Gastroesophageal sphincter (tissue), 4 donors: ENCODE measurements around the gene EGLN2. TPM values are rescaled to one million over a fixed set of nuclear protein-coding genes. Genes with fewer than 3 reads are reported as not detected.
"Not testable (repeated sequence)": the region's sequence is repeated elsewhere in the genome, so short reads cannot be mapped to it uniquely, and the experiment has no call there.

Source experiments
- ATAC-seq: fragments of 150-250 bp; one replicate; pipeline ENCODE4 v1.9.1; 2016; ENCODE audit warnings: mild to moderate bottlenecking, moderate library complexity
- H3K27ac ChIP-seq, 4 donors: fragments of 200-600 bp; sonication (generic) in 3 of 4; 1 replicate in 3 of 4; 2 replicates in 1 of 4; pipeline ENCODE4 v1.5.1; 2016 to 2019
- H3K27me3 ChIP-seq: fragments of 200-600 bp; sonication (generic); one replicate; pipeline ENCODE4 v1.5.1; 2019
- H3K36me3 ChIP-seq, 2 donors: fragments of 200-600 bp; sonication (generic); one replicate each; pipeline ENCODE4 v1.5.1; 2019; ENCODE audit warnings: control low read depth in 1 of 2
- H3K4me1 ChIP-seq, 3 donors: fragments of 200-600 bp; sonication (generic); 1 replicate in 2 of 3; 2 replicates in 1 of 3; pipeline ENCODE4 v1.5.1; 2016 to 2019; ENCODE audit warnings: control low read depth in 2 of 3
- H3K4me3 ChIP-seq, 2 donors: fragments of 200-600 bp; sonication (generic); one replicate each; pipeline ENCODE4 v1.5.1; 2019; ENCODE audit warnings: mild to moderate bottlenecking in 1 of 2, moderate library complexity in 1 of 2
- H3K9me3 ChIP-seq, 3 donors: fragments of 200-600 bp; sonication (generic); one replicate each; pipeline ENCODE4 v1.5.1; 2017 to 2019; ENCODE audit warnings: control low read depth in 2 of 3
- EP300 ChIP-seq: sonication (generic); formaldehyde crosslinking; IDR thresholded peaks from one replicate; pipeline ENCODE4 v1.6.1; 2017; ENCODE audit warnings: antibody characterized with exemption, mild to moderate bottlenecking
- POLR2A ChIP-seq, 2 donors: fragments of 450-650 bp; IDR thresholded peaks; one replicate each; pipeline ENCODE4 v1.6.1; 2017; ENCODE audit warnings: antibody characterized with exemption in 2 of 2, mild to moderate bottlenecking in 2 of 2, moderate library complexity in 1 of 2
- POLR2AphosphoS5 ChIP-seq: sonication (generic); formaldehyde crosslinking; IDR thresholded peaks from one replicate; pipeline ENCODE4 v1.6.1; 2017; ENCODE audit warnings: antibody characterized with exemption
- WGBS, 2 donors: methylation state at CpG; one replicate each; pipeline ENCODE4 v1.1.5; 2018; ENCODE audit warnings: low coverage in 1 of 2; 5-methylcytosine and 5-hydroxymethylcytosine counted together
- total RNA-seq, 4 donors: library from RNA; depleted of rRNA; stranded (reverse); fragments of >200 nt; gene quantifications; one replicate each; pipeline ENCODE4 v1.1.0, GENCODE V29; 2016
- TF ChIP-seq, protein P1 (sequence below), 4 experiments: fragments of 200-600 bp in 2 of 4; fragments of 450-650 bp in 2 of 4; sonication (generic) in 1 of 4; IDR thresholded peaks; one replicate each; pipeline ENCODE4 v1.5.1; 2017 to 2019; ENCODE audit warnings: antibody characterized with exemption in 4 of 4, mild to moderate bottlenecking in 2 of 4, moderate library complexity in 2 of 4

EGLN2 gene
- total RNA-seq, 4 donors from 2014 or later, result 99.1 to 115 (median 107) TPM

- Histone ChIP-seq H3K4me3 (no peak overlapping the region), H3K4me1 (peaks cover 0 to 25% (median 13%) of the 10 kb centered on the region in 3 donors), H3K27me3 (no peaks in the 10 kb centered on the region), H3K27ac (no peak overlapping the region), H3K9me3 (no peaks in the 10 kb centered on the region), H3K36me3 (peaks cover 0 to 28% of the 10 kb centered on the region in 2 donors)
- TF ChIP-seq EP300 (no peak), POLR2AphosphoS5 (no peak), POLR2A (IDR thresholded peaks at IDR 0.05) (no peak)
- TF ChIP-seq, protein P1, sequence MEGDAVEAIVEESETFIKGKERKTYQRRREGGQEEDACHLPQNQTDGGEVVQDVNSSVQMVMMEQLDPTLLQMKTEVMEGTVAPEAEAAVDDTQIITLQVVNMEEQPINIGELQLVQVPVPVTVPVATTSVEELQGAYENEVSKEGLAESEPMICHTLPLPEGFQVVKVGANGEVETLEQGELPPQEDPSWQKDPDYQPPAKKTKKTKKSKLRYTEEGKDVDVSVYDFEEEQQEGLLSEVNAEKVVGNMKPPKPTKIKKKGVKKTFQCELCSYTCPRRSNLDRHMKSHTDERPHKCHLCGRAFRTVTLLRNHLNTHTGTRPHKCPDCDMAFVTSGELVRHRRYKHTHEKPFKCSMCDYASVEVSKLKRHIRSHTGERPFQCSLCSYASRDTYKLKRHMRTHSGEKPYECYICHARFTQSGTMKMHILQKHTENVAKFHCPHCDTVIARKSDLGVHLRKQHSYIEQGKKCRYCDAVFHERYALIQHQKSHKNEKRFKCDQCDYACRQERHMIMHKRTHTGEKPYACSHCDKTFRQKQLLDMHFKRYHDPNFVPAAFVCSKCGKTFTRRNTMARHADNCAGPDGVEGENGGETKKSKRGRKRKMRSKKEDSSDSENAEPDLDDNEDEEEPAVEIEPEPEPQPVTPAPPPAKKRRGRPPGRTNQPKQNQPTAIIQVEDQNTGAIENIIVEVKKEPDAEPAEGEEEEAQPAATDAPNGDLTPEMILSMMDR (IDR thresholded peaks at IDR 0.05), result no peak
- ATAC-seq, result no peak
- 96 to 100% methylated on average over 1 to 5 of the region's 5 CpGs for WGBS, 2 donors
Measured at GRCh38 chr19:40780582-40780981, 18.4 kb upstream of the EGLN2 start.

- 94 to 95% methylated on average over 4 to 7 of the region's 7 CpGs for WGBS, 2 donors
- ATAC-seq, result no peak
- TF ChIP-seq POLR2AphosphoS5 (no peak), EP300 (no peak), POLR2A (IDR thresholded peaks at IDR 0.05) (no peak)
- TF ChIP-seq, protein P1 (IDR thresholded peaks at IDR 0.05), result no peak
- Histone ChIP-seq H3K4me3 (no peak overlapping the region), H3K9me3 (no peaks in the 10 kb centered on the region), H3K4me1 (peaks cover 0 to 25% (median 13%) of the 10 kb centered on the region in 3 donors), H3K27me3 (no peaks in the 10 kb centered on the region), H3K36me3 (peaks cover 0 to 31% of the 10 kb centered on the region in 2 donors), H3K27ac (no peak overlapping the region)
Measured at GRCh38 chr19:40781140-40781539, 17.9 kb upstream of the EGLN2 start.

DNA sequence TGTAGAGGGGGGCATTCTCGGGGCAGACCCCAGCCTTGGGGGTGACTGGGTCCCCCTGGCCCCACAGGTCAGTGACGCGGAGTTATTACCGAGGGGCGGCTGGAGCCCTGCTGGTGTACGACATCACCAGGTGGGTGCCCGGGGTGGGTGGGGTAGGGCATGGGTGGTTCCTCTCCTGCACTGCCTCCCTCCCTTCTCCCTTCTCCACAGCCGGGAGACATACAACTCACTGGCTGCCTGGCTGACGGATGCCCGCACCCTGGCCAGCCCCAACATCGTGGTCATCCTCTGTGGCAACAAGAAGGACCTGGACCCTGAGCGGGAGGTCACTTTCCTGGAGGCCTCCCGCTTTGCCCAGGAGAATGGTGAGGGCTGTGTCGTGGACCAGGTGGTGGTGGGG, 15.3 kb upstream of the EGLN2 start:
- Histone ChIP-seq H3K27ac (no peak overlapping the region), H3K36me3 (peaks cover 0 to 56% of the 10 kb centered on the region in 2 donors)
- WGBS, 2 donors, result no CpG with 5 or more reads among the region's 14 CpGs

DNA sequence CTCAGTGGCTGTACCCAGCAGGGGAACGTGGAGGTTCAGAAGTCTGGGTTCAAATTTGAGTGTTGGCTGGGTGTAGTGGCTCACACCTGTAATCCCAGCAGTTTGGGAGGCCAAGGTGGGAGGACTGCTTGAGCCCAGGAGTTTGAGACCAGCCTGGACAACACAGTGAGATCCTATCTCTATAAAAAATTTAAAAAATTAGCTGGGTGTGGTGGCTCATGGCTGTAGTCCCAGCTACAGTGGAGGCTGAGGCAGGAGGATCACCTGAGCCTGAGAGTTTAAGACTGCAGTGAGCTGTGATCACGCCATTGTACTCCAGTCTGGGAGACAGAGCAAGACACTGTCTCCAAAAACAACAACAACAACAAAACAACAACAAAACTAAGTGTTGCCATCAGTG, 14.8 kb upstream of the EGLN2 start:
- H3K27ac ChIP-seq, H3K4me3 ChIP-seq, H3K9me3 ChIP-seq, ATAC-seq, H3K27me3 ChIP-seq, H3K4me1 ChIP-seq: not testable (repeated sequence)
- WGBS, 2 donors, result 75 to 78% methylated on average over 1 of the region's 2 CpGs
- H3K36me3 ChIP-seq, result peaks cover 0 to 60% of the 10 kb centered on the region in 2 donors

More for the DNA sequence above, 15.3 kb upstream of the EGLN2 start:
- H3K4me1 ChIP-seq, result peaks cover 0 to 12% (median 6%) of the 10 kb centered on the region in 3 donors
- H3K4me3 ChIP-seq, result no peak overlapping the region
- TF ChIP-seq, protein P1 (IDR thresholded peaks at IDR 0.05), result no peak
- no peak for TF ChIP-seq POLR2AphosphoS5
- no peak for TF ChIP-seq EP300
- TF ChIP-seq POLR2A (IDR thresholded peaks at IDR 0.05), result no peak
- no peak for ATAC-seq
- no peaks in the 10 kb centered on the region for H3K27me3 ChIP-seq
- no peaks in the 10 kb centered on the region for H3K9me3 ChIP-seq

DNA sequence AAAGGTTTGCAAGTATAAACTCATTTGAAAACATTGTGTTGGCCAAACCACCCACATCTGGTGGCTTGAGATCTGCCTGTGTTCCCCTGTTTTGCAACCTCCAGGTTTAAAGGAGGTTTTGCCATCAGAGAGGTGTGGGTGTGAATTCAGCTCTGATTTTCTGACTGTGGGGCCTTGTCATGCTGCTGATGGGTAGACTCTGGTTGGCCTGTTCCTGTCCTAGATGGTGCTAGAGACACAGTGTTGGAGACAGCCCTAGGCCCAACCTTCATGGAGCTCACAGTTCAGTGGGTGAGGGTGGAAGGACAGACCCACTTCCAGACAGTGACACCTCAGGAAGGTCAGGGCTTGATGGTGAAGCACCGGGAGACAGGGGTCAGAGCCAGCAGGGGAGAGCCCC, 13.5 kb upstream of the EGLN2 start:
- Histone ChIP-seq H3K4me3 (no peak overlapping the region), H3K36me3 (peaks cover 0 to 66% of the 10 kb centered on the region in 2 donors), H3K27me3 (no peaks in the 10 kb centered on the region), H3K9me3 (no peaks in the 10 kb centered on the region), H3K27ac (no peak overlapping the region), H3K4me1 (no peaks in the 10 kb centered on the region)
- no CpG with 5 or more reads among the region's 1 CpG for WGBS, 2 donors
- no peak for ATAC-seq
- TF ChIP-seq, protein P1 (IDR thresholded peaks at IDR 0.05), result no peak
- no peak for TF ChIP-seq EP300
- TF ChIP-seq POLR2AphosphoS5, result no peak
- no peak for TF ChIP-seq POLR2A (IDR thresholded peaks at IDR 0.05)
